Thyroid gland (tissue), 4 donors: Measurements from ENCODE around the gene TBRG4.
"Not testable (repeated sequence)": the region's sequence is repeated elsewhere in the genome, so short reads cannot be mapped to it uniquely, and the experiment has no call there.

ENCODE experiments used
- POLR2A ChIP-seq, 2 donors: fragments of 450-650 bp; IDR thresholded peaks; one replicate each; pipeline ENCODE4 v1.6.1; 2017; ENCODE audit warnings: antibody characterized with exemption in 2 of 2, mild to moderate bottlenecking in 2 of 2, moderate library complexity in 1 of 2
- TF ChIP-seq, protein P1 (sequence below), 6 experiments: fragments of 200-600 bp in 3 of 6; fragments of 450-650 bp in 3 of 6; sonication (generic) in 3 of 6; IDR thresholded peaks; one replicate each; pipeline ENCODE4 v1.5.1; 2016 to 2019; ENCODE audit warnings: antibody characterized with exemption in 6 of 6, mild to moderate bottlenecking in 2 of 6, inconsistent platforms in 1 of 6, moderate library complexity in 1 of 6

DNA sequence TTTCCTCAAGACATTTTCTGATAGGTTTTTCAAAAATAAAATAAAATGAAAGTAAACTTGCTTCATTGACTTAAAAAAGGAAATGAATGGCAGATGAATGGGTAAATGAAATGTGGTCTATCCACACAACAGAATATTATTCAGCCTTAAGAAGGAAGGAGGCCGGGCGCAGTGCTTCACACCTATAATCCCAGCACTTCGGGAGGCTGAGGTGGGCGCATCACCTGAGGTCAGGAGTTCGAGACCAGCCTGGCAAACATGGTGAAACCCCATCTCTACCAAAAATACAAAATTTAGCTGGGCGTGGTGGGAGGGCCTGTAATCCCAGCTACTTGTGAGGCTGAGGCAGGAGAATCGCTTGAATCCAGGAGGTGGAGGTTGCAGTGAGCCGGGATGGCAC is 42.4 kb upstream of the TBRG4 start:
- TF ChIP-seq, protein P1, sequence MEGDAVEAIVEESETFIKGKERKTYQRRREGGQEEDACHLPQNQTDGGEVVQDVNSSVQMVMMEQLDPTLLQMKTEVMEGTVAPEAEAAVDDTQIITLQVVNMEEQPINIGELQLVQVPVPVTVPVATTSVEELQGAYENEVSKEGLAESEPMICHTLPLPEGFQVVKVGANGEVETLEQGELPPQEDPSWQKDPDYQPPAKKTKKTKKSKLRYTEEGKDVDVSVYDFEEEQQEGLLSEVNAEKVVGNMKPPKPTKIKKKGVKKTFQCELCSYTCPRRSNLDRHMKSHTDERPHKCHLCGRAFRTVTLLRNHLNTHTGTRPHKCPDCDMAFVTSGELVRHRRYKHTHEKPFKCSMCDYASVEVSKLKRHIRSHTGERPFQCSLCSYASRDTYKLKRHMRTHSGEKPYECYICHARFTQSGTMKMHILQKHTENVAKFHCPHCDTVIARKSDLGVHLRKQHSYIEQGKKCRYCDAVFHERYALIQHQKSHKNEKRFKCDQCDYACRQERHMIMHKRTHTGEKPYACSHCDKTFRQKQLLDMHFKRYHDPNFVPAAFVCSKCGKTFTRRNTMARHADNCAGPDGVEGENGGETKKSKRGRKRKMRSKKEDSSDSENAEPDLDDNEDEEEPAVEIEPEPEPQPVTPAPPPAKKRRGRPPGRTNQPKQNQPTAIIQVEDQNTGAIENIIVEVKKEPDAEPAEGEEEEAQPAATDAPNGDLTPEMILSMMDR (IDR thresholded peaks at IDR 0.05) = not testable (repeated sequence)
- not testable (repeated sequence) for TF ChIP-seq POLR2A (IDR thresholded peaks at IDR 0.05)
